SU-DHL-6 (cell line): ENCODE measurements around the gene ELMO3.

Experiments
- H2AFZ ChIP-seq: fragments of 200-600 bp; sonication (generic); 2 replicates; pipeline ENCODE4 v1.6.1; 2014; ENCODE audit warnings: low read depth, mild to moderate bottlenecking, moderate library complexity, mixed read lengths, antibody characterized with exemption, low read length; ENCODE audit not compliant: severe bottlenecking
- H3F3A ChIP-seq: fragments of 200-600 bp; shearing (Covaris generic); 2 replicates; pipeline ENCODE4 v1.6.0; 2016; ENCODE audit warnings: antibody characterized with exemption, mild to moderate bottlenecking; ENCODE audit not compliant: insufficient read depth
- H3K27ac ChIP-seq: fragments of 200-600 bp; sonication (generic); 2 replicates; pipeline ENCODE4 v1.5.1; 2016; ENCODE audit warnings: low read depth, mild to moderate bottlenecking, low read length, moderate library complexity, mixed read lengths
- H3K27me3 ChIP-seq: fragments of 200-600 bp; sonication (generic), shearing (Covaris generic); 2 replicates; pipeline ENCODE4 v1.6.0; 2014; ENCODE audit warnings: mild to moderate bottlenecking, low read length
- H3K36me3 ChIP-seq: fragments of 200-600 bp; sonication (generic); 2 replicates; pipeline ENCODE4 v1.6.1; 2014; ENCODE audit warnings: mild to moderate bottlenecking, low read length, mixed read lengths
- H3K4me2 ChIP-seq: fragments of 300-600, 200-600 bp; shearing (Covaris generic), sonication (generic); 2 replicates; pipeline ENCODE4 v1.6.0; 2014; ENCODE audit warnings: low read length, low read depth, mild to moderate bottlenecking; ENCODE audit not compliant: poor library complexity, severe bottlenecking
- H3K4me3 ChIP-seq: fragments of 200-600 bp; sonication (generic); 2 replicates; pipeline ENCODE4 v1.5.1; 2014; ENCODE audit warnings: antibody characterized with exemption, low read length, mild to moderate bottlenecking, mixed read lengths; ENCODE audit not compliant: insufficient read depth, poor library complexity, severe bottlenecking
- H3K79me2 ChIP-seq: fragments of 200-600 bp; sonication (generic); 2 replicates; pipeline ENCODE4 v1.6.1; 2014; ENCODE audit warnings: mild to moderate bottlenecking, low read length, moderate library complexity; ENCODE audit not compliant: insufficient read depth
- H3K9ac ChIP-seq: fragments of 200-600 bp; sonication (generic); 2 replicates; pipeline ENCODE4 v1.7.0; 2014; ENCODE audit warnings: mild to moderate bottlenecking, low read length
- H3K9me2 ChIP-seq: fragments of 200-600 bp; sonication (generic); replicated peaks from 2 replicates; pipeline ENCODE4 v1.6.1; 2014; ENCODE audit warnings: low read length; ENCODE audit not compliant: insufficient read depth
- H3K9me3 ChIP-seq: fragments of 200-600 bp; sonication (generic); 2 replicates; pipeline ENCODE4 v1.6.1; 2014; ENCODE audit warnings: low read length, mixed read lengths; ENCODE audit not compliant: insufficient read depth
- H4K20me1 ChIP-seq: fragments of 200-600 bp; sonication (generic); 2 replicates; pipeline ENCODE4 v1.6.1; 2014; ENCODE audit warnings: low read depth, mild to moderate bottlenecking, antibody characterized with exemption, low read length, moderate library complexity, mixed read lengths
- CTCF ChIP-seq: fragments of 200-600 bp; sonication (generic); IDR thresholded peaks from one replicate; pipeline ENCODE4 v1.5.1; 2017; ENCODE audit warnings: antibody characterized with exemption, mild to moderate bottlenecking, low read length, moderate library complexity; ENCODE audit not compliant: insufficient read depth, poor library complexity, severe bottlenecking
- EZH2phosphoT487 ChIP-seq: fragments of 200-600 bp; sonication (generic), shearing (Covaris generic); conservative IDR thresholded peaks from 2 replicates; pipeline ENCODE4 v1.6.1; 2018; ENCODE audit warnings: mild to moderate bottlenecking, antibody characterized with exemption, low read length, moderate library complexity, mixed read lengths

Gene ELMO3

DNA sequence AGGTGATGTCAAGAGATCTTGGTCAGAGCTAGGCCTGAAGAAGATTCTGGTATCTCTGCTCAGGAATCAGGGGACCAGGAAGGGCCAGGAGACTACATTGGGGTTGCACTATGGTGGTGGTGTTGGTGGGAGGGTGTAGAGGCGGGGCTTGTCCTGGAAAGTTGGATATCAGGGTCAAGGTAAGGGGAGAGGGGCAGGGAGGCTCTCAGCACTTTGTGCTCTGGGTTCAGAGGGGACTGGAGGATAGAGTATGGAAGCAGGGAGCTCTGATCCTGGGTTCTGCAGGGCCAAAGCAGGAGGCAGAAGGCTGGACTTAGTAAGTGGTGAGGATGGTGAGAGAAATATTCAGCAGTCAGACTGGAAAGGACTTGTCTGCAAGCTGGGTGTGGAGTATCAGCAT lies 25.6 kb upstream of the ELMO3 start:
- TF ChIP-seq EZH2phosphoT487 (no peak), CTCF (no peak)
- no peak overlapping the region for H3K4me3 ChIP-seq
- H3K9me3 ChIP-seq, result no peaks in the 10 kb centered on the region
- peak overlapping the region; percentile 51 for H3K4me2 ChIP-seq
- no peak overlapping the region for H3K27ac ChIP-seq
- no peaks in the 10 kb centered on the region for H3K27me3 ChIP-seq
- no peaks in the 10 kb centered on the region for H3K36me3 ChIP-seq
- no peak overlapping the region for H2AFZ ChIP-seq
- no peaks in the 10 kb centered on the region for H4K20me1 ChIP-seq
- H3K9me2 ChIP-seq, result no peaks in the 10 kb centered on the region
- H3K79me2 ChIP-seq, result no peaks in the 10 kb centered on the region
- no peaks in the 10 kb centered on the region for H3F3A ChIP-seq
- H3K9ac ChIP-seq, result no peak overlapping the region

DNA sequence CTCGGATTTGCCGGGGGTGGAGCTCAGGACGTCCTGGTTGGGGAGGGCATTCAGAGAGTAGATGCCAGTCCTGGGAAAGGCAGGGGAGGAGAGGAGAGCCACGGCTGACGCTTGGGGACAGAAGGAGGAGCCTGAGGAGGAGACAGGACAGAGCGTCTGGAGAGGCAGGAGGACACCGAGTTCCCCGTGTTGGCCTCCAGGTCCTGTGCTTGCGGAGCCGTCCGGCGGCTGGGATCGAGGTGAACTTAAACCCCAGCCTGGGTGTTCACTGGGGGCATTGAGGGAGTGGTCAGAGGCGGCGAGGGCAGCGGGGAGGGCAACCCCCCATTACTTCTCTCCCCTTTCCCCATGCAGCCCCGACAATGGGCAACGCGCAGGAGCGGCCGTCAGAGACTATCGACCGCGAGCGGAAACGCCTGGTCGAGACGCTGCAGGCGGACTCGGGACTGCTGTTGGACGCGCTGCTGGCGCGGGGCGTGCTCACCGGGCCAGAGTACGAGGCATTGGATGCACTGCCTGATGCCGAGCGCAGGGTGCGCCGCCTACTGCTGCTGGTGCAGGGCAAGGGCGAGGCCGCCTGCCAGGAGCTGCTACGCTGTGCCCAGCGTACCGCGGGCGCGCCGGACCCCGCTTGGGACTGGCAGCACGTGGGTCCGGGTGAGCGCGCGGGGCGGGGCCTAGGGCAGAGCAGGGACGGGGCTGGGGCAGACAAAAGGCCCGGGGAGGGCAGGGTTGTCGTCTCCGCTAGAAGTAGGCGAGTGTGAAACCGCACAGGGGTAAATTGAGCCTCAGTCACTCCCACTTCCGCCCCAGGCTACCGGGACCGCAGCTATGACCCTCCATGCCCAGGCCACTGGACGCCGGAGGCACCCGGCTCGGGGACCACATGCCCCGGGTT lies 24.9 kb upstream of the ELMO3 start:
- no peaks in the 10 kb centered on the region for H4K20me1 ChIP-seq
- H3K9ac ChIP-seq, result peak overlapping the region; percentile 29
- H3K4me2 ChIP-seq, result peak overlapping the region; percentile 51
- H3K36me3 ChIP-seq, result no peaks in the 10 kb centered on the region
- H3K9me3 ChIP-seq, result no peaks in the 10 kb centered on the region
- TF ChIP-seq CTCF, result no peak
- TF ChIP-seq EZH2phosphoT487, result no peak
- H3K9me2 ChIP-seq, result no peaks in the 10 kb centered on the region
- peak overlapping the region; percentile 5 for H2AFZ ChIP-seq
- H3K4me3 ChIP-seq, result peak overlapping the region; percentile 32
- H3K27ac ChIP-seq, result no peak overlapping the region
- no peaks in the 10 kb centered on the region for H3F3A ChIP-seq
- H3K79me2 ChIP-seq, result no peaks in the 10 kb centered on the region
- H3K27me3 ChIP-seq, result no peaks in the 10 kb centered on the region

- Histone ChIP-seq H3K9ac (peak overlapping the region; percentile 29; the same call in 1 of the 2 replicates), H3K4me2 (peak overlapping the region; percentile 51), H3K79me2 (no peaks in the 10 kb centered on the region), H3K9me2 (no peaks in the 10 kb centered on the region), H4K20me1 (no peaks in the 10 kb centered on the region), H3F3A (no peaks in the 10 kb centered on the region), H3K27ac (no peak overlapping the region), H3K4me3 (no peak overlapping the region), H2AFZ (no peak overlapping the region), H3K36me3 (no peaks in the 10 kb centered on the region), H3K27me3 (no peaks in the 10 kb centered on the region), H3K9me3 (no peaks in the 10 kb centered on the region)
- TF ChIP-seq CTCF (no peak), EZH2phosphoT487 (no peak)
Measured at GRCh38 chr16:67174706-67175231, 24.2 kb upstream of the ELMO3 start.
